HepG2 (cell line): ENCODE data around the gene ACACB.

ENCODE experiments used
- CTCF ChIP-seq: sonication (generic); formaldehyde crosslinking; IDR thresholded peaks from 2 replicates; pipeline ENCODE4 v1.5.0; 2020; ENCODE audit warnings: mild to moderate bottlenecking, missing genetic modification reagents, moderate library complexity
- EZH2 ChIP-seq: conservative IDR thresholded peaks from 2 replicates; pipeline ENCODE4 v1.6.1; 2012; ENCODE audit warnings: mild to moderate bottlenecking, low read depth, low read length, moderate library complexity
- KDM1A ChIP-seq: IDR thresholded peaks from 2 replicates; pipeline ENCODE4 v1.6.1; 2016; ENCODE audit warnings: missing compliant biosample characterization
- NONO ChIP-seq, 2 experiments: fragments of 450-650 bp in 1 of 2; sonication (generic) in 1 of 2; formaldehyde crosslinking in 1 of 2; IDR thresholded peaks in 1 of 2; conservative IDR thresholded peaks in 1 of 2; 2 replicates each; pipeline versions ENCODE4 v1.6.1 to v1.8.0; 2017 to 2022; ENCODE audit warnings: mild to moderate bottlenecking in 1 of 2, missing genetic modification reagents in 1 of 2, moderate library complexity in 1 of 2

GRCh38 chr12:109212460-109213115, 96.2 kb downstream of the ACACB start:
- TF ChIP-seq KDM1A (CRISPR knock-in tag) (no peak), EZH2 (no peak), CTCF (CRISPR knock-in tag) (no peak), NONO (IDR thresholded peaks at IDR 0.05) (no peak), NONO (CRISPR knock-in tag; conservative IDR thresholded peaks at IDR 0.05) (no peak)
